ENCODE measurements around the gene PRKCE. TPM values are rescaled to one million over a fixed set of nuclear protein-coding genes. Genes with fewer than 3 reads are reported as not detected.

Gene PRKCE
- total RNA-seq, 2 experiments from 2014 or later, result 7.0 to 7.3 TPM

GRCh38 chr2:45859682-45860081 is 208.2 kb downstream of the PRKCE start:
- POLR2A ChIA-PET, result no interaction called here
- CTCF ChIA-PET, result interaction anchor here (1.1 kb wide), 1 partner anchor 19 kb away, joined by 3 read pairs; no protein-coding TSS in a partner anchor

DNA sequence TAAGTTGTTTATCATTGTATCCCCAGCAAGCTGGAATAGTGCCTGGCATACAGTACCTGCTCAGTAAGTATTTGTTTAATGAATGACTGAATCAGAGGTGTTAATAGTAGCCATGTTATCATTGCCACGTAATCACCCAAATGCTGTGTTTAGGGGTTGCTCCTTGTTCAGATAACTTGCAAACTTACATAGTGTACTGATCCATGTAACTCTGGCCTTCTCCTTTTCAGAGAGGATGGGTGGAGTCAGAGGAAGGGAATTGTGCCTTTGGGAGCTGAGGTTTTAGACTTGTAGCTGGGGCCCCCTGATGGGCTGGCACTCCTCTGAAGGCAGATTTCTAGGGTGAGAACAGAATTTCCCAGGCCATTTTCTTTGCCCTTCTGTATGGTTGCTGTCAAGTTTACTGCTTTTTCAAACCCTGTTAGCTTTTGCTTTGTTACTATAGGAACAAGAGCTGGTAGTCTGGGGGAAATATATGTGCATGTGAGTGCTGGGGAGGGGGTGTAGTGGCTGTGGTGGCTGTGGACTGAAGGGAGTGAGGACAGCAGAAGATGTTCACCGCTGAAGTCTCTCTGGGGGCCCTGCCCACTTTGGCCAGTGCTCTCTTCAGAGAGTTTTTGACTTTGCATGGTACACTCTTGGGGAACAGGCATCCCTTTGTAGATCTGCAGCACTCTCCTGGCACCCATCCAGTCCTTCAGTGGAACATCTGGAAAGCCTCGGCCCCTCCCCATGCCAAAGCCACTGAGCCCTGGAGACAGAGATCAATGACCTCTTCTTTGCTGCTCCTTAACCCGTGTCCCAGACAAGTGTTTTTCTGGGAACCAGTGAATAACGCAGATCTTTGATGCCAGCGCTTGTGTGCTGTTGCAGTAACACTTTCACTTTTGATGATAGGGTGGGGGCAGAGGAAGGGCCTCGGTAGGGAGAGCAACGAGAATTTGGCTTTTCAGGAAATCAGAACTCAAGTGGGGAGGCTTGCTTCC is 209.0 kb downstream of the PRKCE start:
- ChIA-PET POLR2A (no interaction called here), CTCF (interaction anchor here (1.1 kb wide), 1 partner anchor 20 kb away, joined by 3 read pairs; no protein-coding TSS in a partner anchor)

- ChIA-PET POLR2A (interaction anchor here (0.6 kb wide), 1 partner anchor 258 kb away, joined by 3 read pairs; no protein-coding TSS in a partner anchor), CTCF (no interaction called here)
Observed at GRCh38 chr2:45862843-45863242, 211.4 kb downstream of the PRKCE start.

- ChIA-PET POLR2A (no interaction called here), CTCF (no interaction called here)
Observed at GRCh38 chr2:45864121-45864520, 212.6 kb downstream of the PRKCE start.

GRCh38 chr2:45867349-45867748 is 215.9 kb downstream of the PRKCE start:
- ChIA-PET CTCF (no interaction called here), POLR2A (no interaction called here)

DNA sequence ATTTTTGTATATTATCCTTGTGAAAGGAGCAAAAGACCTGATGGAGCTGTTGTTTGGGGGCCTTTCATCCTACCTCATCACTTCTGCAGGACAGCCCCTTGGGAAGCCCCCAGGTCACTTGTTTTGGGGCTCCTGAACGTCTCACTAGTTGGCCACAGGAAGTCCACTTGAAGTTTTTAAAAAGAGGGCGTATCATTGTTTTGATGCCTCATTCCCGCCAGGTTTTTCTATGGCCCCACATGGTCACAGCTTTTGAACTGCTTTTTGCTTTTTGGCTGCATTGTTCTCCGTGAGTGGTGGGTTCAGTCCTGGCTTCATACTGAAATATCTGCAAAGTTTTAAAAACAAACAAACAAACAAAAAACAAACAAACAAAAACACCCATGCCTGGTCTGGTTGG is 216.3 kb downstream of the PRKCE start:
- CTCF ChIA-PET, result interaction anchor here (0.7 kb wide), 1 partner anchor 718 kb away, joined by 4 read pairs; no protein-coding TSS in a partner anchor
- POLR2A ChIA-PET, result no interaction called here

- POLR2A ChIA-PET, result no interaction called here
- CTCF ChIA-PET, result interaction anchor here (0.7 kb wide), 2 partner anchors 255 to 593 kb away, joined by 3 to 4 read pairs; no protein-coding TSS in a partner anchor
Observed at GRCh38 chr2:45869165-45869501, 217.7 kb downstream of the PRKCE start.

GRCh38 chr2:45871025-45871424 is 219.6 kb downstream of the PRKCE start:
- CTCF ChIA-PET, result no interaction called here
- POLR2A ChIA-PET, result no interaction called here

DNA sequence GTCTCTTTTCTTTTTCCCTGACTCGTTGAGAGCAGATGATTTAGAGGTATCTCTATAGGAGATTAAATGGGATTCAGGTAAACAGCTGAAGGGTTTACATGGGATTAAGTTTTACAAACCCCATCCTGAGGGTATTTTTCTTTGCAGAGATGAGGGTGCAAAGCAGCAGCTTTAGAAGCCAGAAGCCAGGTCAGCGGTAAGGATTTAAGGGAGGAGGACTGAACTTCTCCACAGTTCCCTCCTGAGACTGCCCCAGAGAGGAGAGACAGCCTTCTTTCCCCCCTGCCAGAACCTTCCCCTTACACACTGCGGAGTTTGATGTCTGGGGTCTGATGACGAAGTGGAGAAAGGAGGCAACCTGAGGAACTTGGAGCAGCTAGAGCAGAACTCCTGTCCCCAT is 220.1 kb downstream of the PRKCE start:
- CTCF ChIA-PET, result no interaction called here
- POLR2A ChIA-PET, result no interaction called here

DNA sequence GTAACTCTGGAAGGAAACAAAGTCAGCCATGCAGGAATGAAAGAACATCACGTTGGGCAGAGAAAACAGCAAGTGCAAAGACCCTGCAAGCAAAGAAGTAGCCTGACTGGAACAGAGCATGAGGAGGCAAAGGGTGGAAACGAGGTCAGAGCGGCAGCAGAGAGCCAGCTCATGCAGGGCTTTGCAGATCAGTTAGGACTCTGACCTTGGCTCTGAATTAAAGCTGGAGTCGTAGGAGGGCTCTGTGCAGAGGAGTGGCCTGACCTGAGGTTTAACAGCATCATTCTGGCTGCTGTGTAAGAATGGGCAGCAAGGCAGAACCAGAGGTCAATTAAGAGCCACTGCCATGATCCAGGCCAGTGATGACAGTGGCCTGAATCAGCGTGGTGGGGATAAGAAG is 220.7 kb downstream of the PRKCE start:
- ChIA-PET CTCF (no interaction called here), POLR2A (no interaction called here)

- ChIA-PET CTCF (no interaction called here), POLR2A (no interaction called here)
Observed at GRCh38 chr2:45874344-45874743, 222.9 kb downstream of the PRKCE start.

DNA sequence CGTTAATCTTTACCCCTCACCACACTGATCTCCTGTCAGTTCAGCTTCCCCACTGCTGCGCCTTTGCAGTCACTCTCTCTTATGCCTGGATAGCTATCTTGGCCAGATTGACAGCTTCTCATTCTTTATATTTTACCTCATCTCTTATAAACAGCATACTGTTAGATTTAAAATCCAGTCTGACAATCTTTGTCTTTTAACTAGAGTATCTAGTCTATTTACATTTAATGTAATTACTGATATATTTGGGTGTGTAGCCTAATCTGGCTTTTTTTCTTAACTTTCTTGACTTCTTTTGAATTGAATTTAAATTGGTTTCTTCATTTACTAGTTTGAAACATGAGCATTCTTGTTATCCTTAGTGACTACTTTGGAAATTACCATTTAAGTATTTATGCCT is 225.1 kb downstream of the PRKCE start:
- CTCF ChIA-PET, result no interaction called here
- POLR2A ChIA-PET, result no interaction called here

- CTCF ChIA-PET, result no interaction called here
- POLR2A ChIA-PET, result no interaction called here
Observed at GRCh38 chr2:45879406-45879805, 227.9 kb downstream of the PRKCE start.

DNA sequence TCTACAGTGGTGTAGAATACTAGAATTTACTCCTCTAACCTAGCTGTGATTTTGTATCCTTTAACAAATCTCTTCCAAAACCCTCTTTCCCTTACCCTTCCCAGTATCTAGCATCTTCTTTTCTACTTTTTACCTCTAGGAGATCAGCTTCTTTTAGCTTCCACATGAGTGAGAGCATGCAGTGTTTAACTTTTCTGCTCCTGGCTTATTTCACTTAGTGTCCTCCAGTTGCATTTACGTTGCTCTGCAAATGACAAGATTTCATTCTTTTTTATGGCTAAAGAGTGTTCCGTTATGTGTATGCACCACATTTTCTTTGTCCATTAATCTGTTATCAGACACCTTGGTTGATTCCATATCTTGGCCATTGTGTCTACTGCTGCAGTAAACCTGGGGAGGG is 228.5 kb downstream of the PRKCE start:
- ChIA-PET CTCF (no interaction called here), POLR2A (no interaction called here)

- POLR2A ChIA-PET, result no interaction called here
- CTCF ChIA-PET, result no interaction called here
Observed at GRCh38 chr2:45881970-45882581, 230.6 kb downstream of the PRKCE start.

- ChIA-PET CTCF (no interaction called here), POLR2A (no interaction called here)
Observed at GRCh38 chr2:45882707-45883602, 231.5 kb downstream of the PRKCE start.

DNA sequence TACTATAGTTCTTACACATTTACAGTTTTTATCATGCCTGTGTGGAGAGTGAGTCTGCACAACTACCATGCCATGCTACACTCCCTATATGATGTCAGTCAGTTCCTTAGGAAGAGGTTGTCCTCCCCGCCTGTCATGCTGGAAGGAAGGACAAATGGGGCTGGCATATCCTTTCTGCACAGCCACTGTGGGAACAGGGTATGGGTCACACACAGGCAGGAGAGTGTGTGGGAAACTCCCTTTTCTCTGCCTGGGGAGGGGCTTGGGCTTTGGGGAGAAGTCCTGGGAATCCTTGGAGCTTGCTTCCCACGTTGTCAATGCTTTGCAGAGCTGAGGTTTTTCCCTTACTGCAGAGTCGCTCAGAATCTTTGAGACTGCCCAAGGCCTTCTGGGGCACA is 232.1 kb downstream of the PRKCE start:
- ChIA-PET CTCF (no interaction called here), POLR2A (no interaction called here)

GRCh38 chr2:45884126-45884525 is 232.7 kb downstream of the PRKCE start:
- CTCF ChIA-PET, result no interaction called here
- POLR2A ChIA-PET, result no interaction called here

DNA sequence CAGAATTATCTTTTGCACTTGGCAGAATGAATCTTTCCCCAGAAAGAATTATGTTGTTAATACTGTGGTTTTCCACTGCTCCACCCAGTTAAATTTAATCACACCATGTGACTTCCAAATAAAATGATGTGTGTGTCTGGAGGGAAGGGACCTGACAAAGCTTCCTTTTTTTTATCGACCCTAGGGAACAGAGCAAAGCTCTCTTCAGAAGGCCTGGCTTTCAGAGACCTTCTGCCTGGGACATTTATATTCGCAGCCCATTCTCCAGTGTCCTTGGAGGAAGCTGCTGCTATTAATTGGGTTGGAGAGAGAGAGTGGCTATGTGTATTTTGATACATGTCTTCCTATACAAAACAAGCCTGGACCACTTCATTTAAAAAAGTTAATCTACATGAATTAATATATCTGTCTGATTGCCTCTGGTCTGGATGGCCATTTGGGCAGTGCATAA is 233.7 kb downstream of the PRKCE start:
- CTCF ChIA-PET, result no interaction called here
- POLR2A ChIA-PET, result no interaction called here

DNA sequence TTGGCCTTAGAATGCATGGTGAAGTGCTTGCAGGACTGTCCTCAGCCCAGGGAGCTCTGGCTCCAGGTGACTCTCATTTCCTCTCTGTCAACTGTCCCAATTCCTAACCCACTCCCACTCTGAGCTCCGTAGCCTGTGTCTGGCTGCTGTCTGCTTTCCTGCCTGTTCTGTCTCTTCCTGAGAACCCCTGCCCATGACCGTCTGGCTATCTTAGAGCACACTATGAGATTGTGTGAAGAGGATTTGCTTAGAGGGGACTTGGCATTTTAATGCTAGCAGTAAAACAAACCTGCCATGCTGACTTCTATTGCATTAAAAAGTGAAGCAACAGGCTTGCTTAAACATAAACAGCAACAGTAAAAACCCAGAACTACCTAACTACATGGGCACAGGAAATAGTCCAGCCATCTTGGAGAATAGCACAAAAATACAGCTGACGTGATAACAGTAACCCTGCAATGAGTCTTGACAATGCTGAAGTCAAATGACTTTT is 234.7 kb downstream of the PRKCE start:
- ChIA-PET POLR2A (no interaction called here), CTCF (no interaction called here)
